Stimulated activated CD8-positive, alpha-beta memory T cell treated with anti-CD3 and anti-CD28 coated beads, Interleukin-12 subunit alpha, Interleukin-12 subunit beta, amount 100 ng/mL, for 24 hours (primary cell): Measurements from ENCODE around the gene LTB4R.

Experiments used
- DNase-seq: peaks from one replicate; pipeline ENCODE4 v3.0.0-alpha.2; 2020; ENCODE audit errors: extremely low read depth

Gene LTB4R

GRCh38 chr14:24300326-24300980, 10.8 kb upstream of the LTB4R start:
- no peak for DNase-seq

GRCh38 chr14:24304019-24304387, 7.3 kb upstream of the LTB4R start:
- DNase-seq: no peak

- DNase-seq: no peak
These were observed 4.1 kb upstream of the LTB4R start for GRCh38 chr14:24307156-24307574.

DNA sequence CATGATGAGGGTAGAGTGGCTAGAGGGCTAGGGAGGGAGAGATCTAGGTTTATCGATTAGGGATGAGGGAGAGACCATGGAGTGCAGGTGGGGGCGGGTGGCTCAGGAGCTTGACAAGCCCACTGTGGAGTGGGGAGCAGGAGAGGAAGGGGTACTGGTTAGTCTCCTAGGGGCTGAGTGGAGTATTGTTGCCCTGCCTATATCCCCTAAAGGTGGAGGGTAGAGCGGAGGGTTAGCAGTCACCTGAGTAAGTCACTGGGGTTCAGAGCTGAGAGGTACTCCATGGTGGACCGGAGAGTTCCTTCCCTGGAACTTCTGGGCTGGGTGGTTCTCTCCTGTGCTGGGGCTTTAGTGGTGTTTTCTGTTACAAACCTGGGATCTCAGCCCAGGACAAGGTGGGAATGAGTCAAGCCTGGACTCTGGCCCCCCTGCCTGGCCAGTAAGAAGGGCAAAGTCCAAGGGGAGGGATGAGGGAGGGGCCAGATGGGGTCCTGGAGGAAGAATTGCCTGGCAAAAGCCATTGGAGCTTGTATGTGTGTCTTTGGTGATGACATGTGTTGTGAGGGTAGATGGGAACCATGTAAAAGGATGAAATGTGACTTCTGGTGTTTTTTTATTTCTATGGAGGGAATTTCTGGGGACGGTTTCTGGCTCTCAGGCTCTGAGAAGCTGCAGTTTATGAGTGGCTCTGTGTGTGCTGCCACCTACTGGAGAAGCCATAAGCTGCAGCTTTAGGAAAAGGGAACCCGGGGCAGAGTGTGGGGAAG, 3.5 kb upstream of the LTB4R start, which contains the start of gene CIDEB:
TSS of gene CIDEB (minus strand) at position 403 of the 767 bp plus-strand sequence. CDS start at position 284, 119 bp downstream.
- no peak for DNase-seq

- DNase-seq: no peak
These were observed 2.8 kb upstream of the LTB4R start for GRCh38 chr14:24308342-24309124.

GRCh38 chr14:24309538-24310264, 1.6 kb upstream of the LTB4R start, which contains the start of gene LTB4R2:
Gene LTB4R2, plus strand, starts transcription at chr14:24310140. Its CDS starts 525 bp downstream, at chr14:24310665.
- no peak for DNase-seq

GRCh38 chr14:24310265-24310645, 1.0 kb upstream of the LTB4R start:
- no peak for DNase-seq

DNA sequence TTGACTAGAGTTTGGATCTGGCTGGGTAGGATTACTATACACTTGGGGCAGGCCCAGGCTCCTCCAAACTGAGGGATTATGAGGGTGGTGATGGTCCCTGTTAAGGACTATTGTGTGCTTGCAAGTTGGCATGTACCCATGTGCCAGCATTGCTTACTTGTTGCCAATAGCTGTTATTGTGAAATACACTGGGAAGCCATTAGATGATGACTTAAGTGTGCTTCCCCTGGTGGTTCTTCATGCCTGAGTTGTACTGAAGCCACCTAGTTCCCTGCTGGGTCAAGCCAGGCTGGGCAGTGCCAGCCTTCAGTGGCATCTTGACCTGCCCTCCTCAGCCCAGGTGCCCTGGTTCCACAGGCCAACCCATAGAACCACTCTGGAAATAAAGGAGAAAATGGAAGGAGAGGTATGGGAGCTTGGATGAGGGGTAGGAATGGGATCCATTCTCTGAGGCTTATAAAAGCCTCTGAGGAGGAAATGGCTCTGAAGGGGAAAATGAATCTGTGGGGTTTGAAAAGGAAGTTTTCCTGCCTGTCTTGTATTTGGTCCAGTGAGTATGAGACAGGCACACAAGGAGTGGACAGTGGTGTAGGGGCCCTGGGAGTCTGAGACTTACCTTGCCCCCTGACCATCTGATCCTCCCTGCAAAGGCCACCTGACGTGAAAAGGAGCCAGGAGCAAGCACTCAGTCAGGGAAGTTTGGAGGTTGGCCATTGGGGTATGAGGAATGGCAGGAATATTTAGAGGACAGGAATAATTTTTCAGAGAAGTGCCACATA, 724 bp downstream of the LTB4R start:
- DNase-seq: no peak

- no peak for DNase-seq
These were observed 1.6 kb downstream of the LTB4R start for GRCh38 chr14:24312736-24313507.

DNA sequence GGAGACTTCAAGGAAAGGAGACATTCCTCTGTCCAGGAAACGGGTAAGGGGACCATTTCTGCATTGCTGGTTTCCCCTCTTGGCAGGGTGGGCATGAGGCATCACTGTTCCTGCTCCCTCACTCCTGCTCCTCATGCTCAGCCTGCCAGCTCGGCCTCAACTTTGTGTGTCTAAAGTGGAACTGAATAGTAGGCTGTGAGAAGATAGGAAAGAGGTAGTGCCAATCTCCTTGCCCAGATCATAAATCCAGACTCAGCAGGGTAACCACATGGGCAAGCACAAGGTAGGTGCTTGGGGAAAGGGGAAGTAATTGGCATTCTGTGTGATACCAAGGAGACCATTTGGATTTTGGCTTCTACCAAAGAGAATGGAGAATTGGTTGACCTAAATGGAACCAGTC, 2.6 kb downstream of the LTB4R start:
- DNase-seq: no peak

GRCh38 chr14:24314377-24315193, 3.3 kb downstream of the LTB4R start:
- DNase-seq: no peak

DNA sequence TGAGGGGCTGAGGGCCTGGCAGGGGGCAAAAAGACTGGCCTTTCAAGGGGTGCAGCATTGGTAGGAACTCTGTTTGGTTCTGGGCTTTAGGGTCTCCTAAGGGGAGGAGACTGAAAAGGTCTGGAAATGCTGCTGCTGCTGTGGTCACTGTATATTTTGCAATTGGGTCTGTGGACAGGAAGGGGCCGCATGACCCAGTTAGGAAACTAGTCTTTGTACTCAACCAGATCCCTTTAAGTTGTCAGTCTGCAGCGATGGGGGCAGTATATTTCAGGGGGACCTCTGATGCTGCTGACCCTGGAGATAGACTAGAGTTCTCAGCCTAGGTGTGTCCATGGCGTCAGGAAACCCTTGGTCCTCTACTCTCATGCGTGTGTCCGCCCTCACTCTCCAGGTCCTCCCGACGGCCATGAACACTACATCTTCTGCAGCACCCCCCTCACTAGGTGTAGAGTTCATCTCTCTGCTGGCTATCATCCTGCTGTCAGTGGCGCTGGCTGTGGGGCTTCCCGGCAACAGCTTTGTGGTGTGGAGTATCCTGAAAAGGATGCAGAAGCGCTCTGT, 4.0 kb downstream of the LTB4R start:
- DNase-seq: no peak

DNA sequence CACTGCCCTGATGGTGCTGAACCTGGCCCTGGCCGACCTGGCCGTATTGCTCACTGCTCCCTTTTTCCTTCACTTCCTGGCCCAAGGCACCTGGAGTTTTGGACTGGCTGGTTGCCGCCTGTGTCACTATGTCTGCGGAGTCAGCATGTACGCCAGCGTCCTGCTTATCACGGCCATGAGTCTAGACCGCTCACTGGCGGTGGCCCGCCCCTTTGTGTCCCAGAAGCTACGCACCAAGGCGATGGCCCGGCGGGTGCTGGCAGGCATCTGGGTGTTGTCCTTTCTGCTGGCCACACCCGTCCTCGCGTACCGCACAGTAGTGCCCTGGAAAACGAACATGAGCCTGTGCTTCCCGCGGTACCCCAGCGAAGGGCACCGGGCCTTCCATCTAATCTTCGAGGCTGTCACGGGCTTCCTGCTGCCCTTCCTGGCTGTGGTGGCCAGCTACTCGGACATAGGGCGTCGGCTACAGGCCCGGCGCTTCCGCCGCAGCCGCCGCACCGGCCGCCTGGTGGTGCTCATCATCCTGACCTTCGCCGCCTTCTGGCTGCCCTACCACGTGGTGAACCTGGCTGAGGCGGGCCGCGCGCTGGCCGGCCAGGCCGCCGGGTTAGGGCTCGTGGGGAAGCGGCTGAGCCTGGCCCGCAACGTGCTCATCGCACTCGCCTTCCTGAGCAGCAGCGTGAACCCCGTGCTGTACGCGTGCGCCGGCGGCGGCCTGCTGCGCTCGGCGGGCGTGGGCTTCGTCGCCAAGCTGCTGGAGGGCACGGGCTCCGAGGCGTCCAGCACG, 4.7 kb downstream of the LTB4R start:
- DNase-seq: no peak

- DNase-seq: no peak
These were observed 5.3 kb downstream of the LTB4R start for GRCh38 chr14:24316597-24316950.

GRCh38 chr14:24317141-24317928, 6.0 kb downstream of the LTB4R start:
- DNase-seq: no peak

DNA sequence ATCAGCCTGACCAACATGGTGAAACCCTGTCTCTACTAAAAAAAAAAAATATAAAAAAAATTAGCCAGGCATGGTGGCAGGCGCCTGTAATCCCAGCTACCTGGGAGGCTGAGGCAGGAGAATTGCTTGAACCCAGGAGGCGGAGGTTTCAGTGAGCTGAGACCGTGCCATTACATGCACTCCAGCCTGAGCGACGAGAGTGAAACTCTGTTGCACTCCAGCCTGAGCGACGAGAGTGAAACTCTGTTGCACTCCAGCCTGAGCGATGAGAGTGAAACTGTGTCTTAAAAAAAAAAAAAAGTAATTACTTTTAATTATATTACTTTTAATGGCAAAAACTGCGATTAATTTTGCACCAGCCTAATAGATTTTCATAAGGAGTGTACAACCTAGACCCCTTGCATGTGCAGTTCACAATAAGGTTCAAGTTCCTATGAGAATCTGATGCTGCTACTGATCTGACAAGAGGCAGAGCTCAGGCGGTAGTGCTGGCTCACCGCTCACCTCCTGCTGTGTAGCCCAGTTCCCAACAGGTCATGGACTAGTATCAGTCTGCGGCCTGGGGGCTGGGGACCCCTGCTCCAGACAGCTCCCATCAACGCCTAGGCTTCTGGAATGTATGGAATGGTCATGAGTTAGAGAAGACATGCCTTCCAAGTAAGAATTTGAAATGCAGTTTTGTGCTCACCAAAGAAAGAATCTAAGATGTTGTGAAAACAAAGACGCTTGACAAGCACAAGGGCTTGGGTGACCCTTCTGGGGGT, 10.1 kb downstream of the LTB4R start:
- no peak for DNase-seq

GRCh38 chr14:24322672-24323071, 11.4 kb downstream of the LTB4R start:
- no peak for DNase-seq
